CD4-positive, alpha-beta T cell (primary cell): Measurements from ENCODE around the gene ATP13A3. TPM values are rescaled to one million over a fixed set of nuclear protein-coding genes. Genes with fewer than 3 reads are reported as not detected.

Source experiments
- ATAC-seq: fragments of 200-7000 bp; cut with Tn5 transposase; one replicate; pipeline ENCODE4 v1.10.0; 2022; ENCODE audit warnings: mild to moderate bottlenecking; ENCODE audit not compliant: poor library complexity
- CTCF ChIA-PET: fragments of 350-600 bp; sonication (Branson Sonifier 250); formaldehyde crosslinking; loops from one replicate; lab custom pipeline; 2021; ENCODE audit warnings: antibody characterized with exemption, inconsistent platforms; lab: Charles Lee
- POLR2A ChIA-PET: fragments of 350-600 bp; sonication (Branson Sonifier 250); formaldehyde crosslinking; loops from one replicate; lab custom pipeline; 2021; ENCODE audit warnings: antibody characterized with exemption, inconsistent platforms; lab: Charles Lee
- DNase-seq, 14 experiments: peaks; one replicate each; pipeline ENCODE4 v3.0.0-alpha.2; 2013 to 2020; ENCODE audit warnings: mixed read lengths in 2 of 14
- H3K27ac ChIP-seq, 2 donors: one replicate each; pipeline versions ENCODE4 v1.5.1 to v1.7.0; 2013; ENCODE audit warnings: low read length in 2 of 2, low read depth in 1 of 2, mild to moderate bottlenecking in 1 of 2
- H3K27me3 ChIP-seq, 2 experiments: 1 replicate in 1 of 2; 2 replicates in 1 of 2; pipeline versions ENCODE4 v1.6.1 to v1.7.0; 2013; ENCODE audit warnings: low read length in 2 of 2, control low read depth in 1 of 2, mild to moderate bottlenecking in 1 of 2, moderate library complexity in 1 of 2; ENCODE audit not compliant: insufficient read depth in 2 of 2, control insufficient read depth in 1 of 2
- H3K36me3 ChIP-seq: one replicate; pipeline ENCODE4 v1.6.1; 2013; ENCODE audit warnings: low read length, control low read depth; ENCODE audit not compliant: insufficient read depth
- H3K4me1 ChIP-seq: one replicate; pipeline ENCODE4 v1.6.1; 2013; ENCODE audit warnings: low read length, control low read depth; ENCODE audit not compliant: insufficient read depth
- H3K4me3 ChIP-seq: one replicate; pipeline ENCODE4 v1.5.1; 2013; ENCODE audit warnings: mild to moderate bottlenecking, low read length, moderate library complexity
- H3K9me3 ChIP-seq, 2 experiments: 1 replicate in 1 of 2; 2 replicates in 1 of 2; pipeline versions ENCODE4 v1.6.1 to v1.7.0; 2013; ENCODE audit warnings: low read length in 2 of 2, mild to moderate bottlenecking in 2 of 2, control low read depth in 1 of 2, moderate library complexity in 1 of 2; ENCODE audit not compliant: control insufficient read depth in 1 of 2, insufficient read depth in 1 of 2
- H3K27ac Mint-ChIP-seq: one replicate; pipeline ENCODE4 v1.8.0; 2020; ENCODE audit warnings: mixed read lengths
- H3K27me3 Mint-ChIP-seq: one replicate; pipeline ENCODE4 v1.8.0; 2021; ENCODE audit warnings: mixed read lengths
- H3K36me3 Mint-ChIP-seq: one replicate; pipeline ENCODE4 v1.8.0; 2021; ENCODE audit warnings: low read depth, mixed read lengths
- H3K4me1 Mint-ChIP-seq: one replicate; pipeline ENCODE4 v1.8.0; 2021; ENCODE audit warnings: low read depth, mixed read lengths
- H3K4me3 Mint-ChIP-seq: one replicate; pipeline ENCODE4 v1.8.0; 2020; ENCODE audit warnings: mild to moderate bottlenecking, mixed read lengths
- H3K9me3 Mint-ChIP-seq: one replicate; pipeline ENCODE4 v1.8.0; 2020; ENCODE audit warnings: mixed read lengths
- CTCF ChIP-seq: fragments of 200-600 bp; IDR thresholded peaks from one replicate; pipeline ENCODE4 v1.8.0; 2022; ENCODE audit warnings: antibody characterized with exemption, mild to moderate bottlenecking
- intact Hi-C, 2 experiments: fragments of 100-400 bp; cut with DNase I in 1 of 2; cut with micrococcal nuclease in 1 of 2; formaldehyde crosslinking; loops; one replicate each; pipeline versions ENCODE4 v1.15.1 to v1.9.0; 2023 to 2025; cut with DNase I, micrococcal nuclease
- total RNA-seq, 174 experiments: library from RNA in 2 of 174; stranded (reverse) in 2 of 174; gene quantifications; one replicate each; pipeline ENCODE4 v1.2.3 and lab custom pipeline; 2021 to 2026

Gene ATP13A3
- total RNA-seq, 2 experiments from 2014 or later, result 46.5 to 52.7 TPM

- Histone ChIP-seq H3K27ac (no peak overlapping the region), H3K36me3 (peaks cover 6% of the 10 kb centered on the region), H3K27me3 (no peaks in the 10 kb centered on the region), H3K4me1 (no peaks in the 10 kb centered on the region), H3K9me3 (no peaks in the 10 kb centered on the region), H3K4me3 (no peak overlapping the region)
- Mint-ChIP-seq H3K9me3 (no peaks in the 10 kb centered on the region), H3K27me3 (no peaks in the 10 kb centered on the region), H3K4me3 (no peak overlapping the region), H3K4me1 (peaks cover 28% of the 10 kb centered on the region), H3K36me3 (peaks cover 6% of the 10 kb centered on the region), H3K27ac (no peak overlapping the region)
- POLR2A ChIA-PET, result interaction anchor here (1.0 kb wide), 1 partner anchor 81 kb away, joined by 3 read pairs; no protein-coding TSS in a partner anchor
- DNase-seq (no peak), ATAC-seq (no peak)
- CTCF ChIA-PET, result interaction anchor here (0.7 to 1.5 kb wide), 3 partner anchors 9 to 118 kb away, joined by 3 to 4 read pairs (median 3); no protein-coding TSS in a partner anchor
- TF ChIP-seq CTCF, result no peak
- intact Hi-C loops, result no loop called here
Observed at GRCh38 chr3:194476784-194477183, 10.0 kb downstream of the ATP13A3 start.

- H3K27ac Mint-ChIP-seq, result no peak overlapping the region
Observed at GRCh38 chr3:194475978-194476377, 10.8 kb downstream of the ATP13A3 start.

DNA sequence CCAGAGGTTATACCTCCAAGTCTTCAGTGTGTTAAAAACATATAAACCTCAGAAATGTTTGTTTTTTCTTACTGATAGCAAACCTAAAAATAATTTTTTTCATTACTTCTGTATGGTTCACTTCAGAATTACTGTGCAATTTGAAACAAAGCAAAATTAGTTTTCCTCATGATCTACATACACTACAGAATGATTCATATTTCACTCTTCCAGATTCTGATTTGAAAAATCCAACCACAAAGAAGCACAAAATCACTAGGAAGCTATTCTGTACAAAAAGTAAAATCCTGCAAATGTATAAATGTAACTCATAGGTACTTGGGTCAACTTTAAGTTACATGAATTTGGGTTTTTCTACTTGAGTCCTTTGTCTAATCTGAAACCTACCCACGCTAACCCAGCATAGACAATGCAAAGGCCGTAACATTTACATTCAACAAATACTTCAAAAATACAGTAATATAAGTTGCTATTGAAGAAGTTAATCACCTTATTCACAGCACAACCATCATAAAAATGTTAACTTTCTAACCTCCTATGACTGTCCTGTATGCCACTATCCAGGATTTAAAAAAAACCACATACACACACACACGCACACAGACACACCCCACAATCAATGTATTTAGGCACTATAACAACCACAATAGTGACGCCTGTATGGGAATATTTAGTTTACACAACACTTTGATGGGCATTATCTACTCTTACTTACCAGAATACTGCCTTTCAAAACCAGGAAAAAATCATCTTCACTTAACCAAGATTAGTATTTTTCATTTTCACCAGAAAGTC is 11.5 kb downstream of the ATP13A3 start:
- Histone ChIP-seq H3K4me3 (no peak overlapping the region), H3K9me3 (no peaks in the 10 kb centered on the region), H3K36me3 (peaks cover 6% of the 10 kb centered on the region), H3K27me3 (no peaks in the 10 kb centered on the region), H3K27ac (no peak overlapping the region), H3K4me1 (no peaks in the 10 kb centered on the region)
- Mint-ChIP-seq H3K9me3 (no peaks in the 10 kb centered on the region), H3K27ac (peak overlapping the region; percentile 13), H3K27me3 (no peaks in the 10 kb centered on the region), H3K36me3 (no peaks in the 10 kb centered on the region), H3K4me1 (peaks cover 18% of the 10 kb centered on the region), H3K4me3 (no peak overlapping the region)
- CTCF ChIA-PET, result interaction anchor here (0.6 kb wide), 1 partner anchor 21 kb away, joined by 3 read pairs; no protein-coding TSS in a partner anchor
- DNase-seq (no peak), ATAC-seq (no peak)
- intact Hi-C loops, result no loop called here
- POLR2A ChIA-PET, result interaction anchor here (0.7 to 1.5 kb wide), 2 partner anchors 10 to 109 kb away, joined by 5 read pairs; no protein-coding TSS in a partner anchor
- TF ChIP-seq CTCF, result no peak

More at GRCh38 chr3:194475978-194476377, 10.8 kb downstream of the ATP13A3 start:
- Mint-ChIP-seq H3K9me3 (no peaks in the 10 kb centered on the region), H3K36me3 (no peaks in the 10 kb centered on the region), H3K4me3 (no peak overlapping the region), H3K27me3 (no peaks in the 10 kb centered on the region), H3K4me1 (peaks cover 21% of the 10 kb centered on the region)
- DNase-seq, result no peak
- Histone ChIP-seq H3K4me3 (no peak overlapping the region), H3K4me1 (no peaks in the 10 kb centered on the region), H3K27me3 (no peaks in the 10 kb centered on the region), H3K36me3 (peaks cover 6% of the 10 kb centered on the region), H3K27ac (no peak overlapping the region), H3K9me3 (no peaks in the 10 kb centered on the region)
- CTCF ChIA-PET, result interaction anchor here (0.7 to 1.5 kb wide), 3 partner anchors 10 to 118 kb away, joined by 3 to 4 read pairs (median 3); no protein-coding TSS in a partner anchor
- POLR2A ChIA-PET, result interaction anchor here (0.7 kb wide), 1 partner anchor 10 kb away, joined by 5 read pairs; no protein-coding TSS in a partner anchor
- TF ChIP-seq CTCF, result no peak
- ATAC-seq, result no peak
- intact Hi-C loops, result no loop called here
